ENCODE data around the gene PNMT.

PNMT gene

GRCh38 chr17:39655105-39655504, 13.1 kb upstream of the PNMT start:
- ChIA-PET POLR2A (interaction anchor here (0.7 to 1.4 kb wide), 4 partner anchors 8 to 36 kb away, joined by 3 to 5 read pairs (median 3); partner anchors contain the start of genes PGAP3 and PNMT), CTCF (interaction anchor here (0.7 to 5.3 kb wide), 13 partner anchors 9 to 35 kb away, joined by 3 to 40 read pairs (median 6); no protein-coding TSS in a partner anchor)
- TF ChIP-seq ZNF384 (IDR thresholded peaks at IDR 0.05) = no peak
- TF ChIP-seq ELF4 (IDR thresholded peaks at IDR 0.05) = no peak
- no peak for TF ChIP-seq HDGF (IDR thresholded peaks at IDR 0.05; ENCODE audit: borderline replicate concordance)
- TF ChIP-seq NFRKB (IDR thresholded peaks at IDR 0.05) = no peak
- TF ChIP-seq FOXK2 (IDR thresholded peaks at IDR 0.05) = no peak
- TF ChIP-seq FOXA1 (IDR thresholded peaks at IDR 0.05) = no peak
- TF ChIP-seq SP1 (IDR thresholded peaks at IDR 0.05) = no peak
- TF ChIP-seq TARDBP (IDR thresholded peaks at IDR 0.05) = no peak
- TF ChIP-seq ARNT (IDR thresholded peaks at IDR 0.05) = no peak
- TF ChIP-seq, protein P1, sequence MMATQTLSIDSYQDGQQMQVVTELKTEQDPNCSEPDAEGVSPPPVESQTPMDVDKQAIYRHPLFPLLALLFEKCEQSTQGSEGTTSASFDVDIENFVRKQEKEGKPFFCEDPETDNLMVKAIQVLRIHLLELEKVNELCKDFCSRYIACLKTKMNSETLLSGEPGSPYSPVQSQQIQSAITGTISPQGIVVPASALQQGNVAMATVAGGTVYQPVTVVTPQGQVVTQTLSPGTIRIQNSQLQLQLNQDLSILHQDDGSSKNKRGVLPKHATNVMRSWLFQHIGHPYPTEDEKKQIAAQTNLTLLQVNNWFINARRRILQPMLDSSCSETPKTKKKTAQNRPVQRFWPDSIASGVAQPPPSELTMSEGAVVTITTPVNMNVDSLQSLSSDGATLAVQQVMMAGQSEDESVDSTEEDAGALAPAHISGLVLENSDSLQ (IDR thresholded peaks at IDR 0.05) = no peak
- no peak for TF ChIP-seq FOXM1 (IDR thresholded peaks at IDR 0.05; ENCODE audit: borderline replicate concordance)
- no peak for TF ChIP-seq BHLHE40 (IDR thresholded peaks at IDR 0.05; ENCODE audit: borderline replicate concordance)
- no peak for TF ChIP-seq LEF1 (IDR thresholded peaks at IDR 0.05; ENCODE audit: borderline replicate concordance)
- no peak for TF ChIP-seq L3MBTL2 (conservative IDR thresholded peaks at IDR 0.05)
- TF ChIP-seq CTBP1 (IDR thresholded peaks at IDR 0.05; ENCODE audit: borderline replicate concordance) = no peak
- no peak for TF ChIP-seq SUZ12 (IDR thresholded peaks at IDR 0.05)
- no peak for DNase-seq (ENCODE audit: extremely low spot score)

GRCh38 chr17:39658346-39658745, 9.9 kb upstream of the PNMT start:
- CTCF ChIA-PET = no interaction called here
- TF ChIP-seq NFRKB (IDR thresholded peaks at IDR 0.05) (no peak), LEF1 (IDR thresholded peaks at IDR 0.05; ENCODE audit: borderline replicate concordance) (no peak), FOXA1 (IDR thresholded peaks at IDR 0.05) (no peak)
- POLR2A ChIA-PET = no interaction called here
- DNase-seq (ENCODE audit: extremely low spot score) = no peak

- no peak for TF ChIP-seq NFRKB (IDR thresholded peaks at IDR 0.05)
- no peak for TF ChIP-seq FOXA1 (IDR thresholded peaks at IDR 0.05)
- TF ChIP-seq LEF1 (IDR thresholded peaks at IDR 0.05; ENCODE audit: borderline replicate concordance) = no peak
- no peak for TF ChIP-seq ZNF384 (IDR thresholded peaks at IDR 0.05)
- TF ChIP-seq BHLHE40 (IDR thresholded peaks at IDR 0.05; ENCODE audit: borderline replicate concordance) = no peak
- no peak for TF ChIP-seq FOXM1 (IDR thresholded peaks at IDR 0.05; ENCODE audit: borderline replicate concordance)
- TF ChIP-seq ELF4 (IDR thresholded peaks at IDR 0.05) = no peak
- TF ChIP-seq, protein P1 (IDR thresholded peaks at IDR 0.05) = no peak
- TF ChIP-seq FOXK2 (IDR thresholded peaks at IDR 0.05) = no peak
- TF ChIP-seq L3MBTL2 (conservative IDR thresholded peaks at IDR 0.05) = no peak
- TF ChIP-seq TARDBP (IDR thresholded peaks at IDR 0.05) = no peak
- TF ChIP-seq SUZ12 (IDR thresholded peaks at IDR 0.05) = no peak
- no peak for TF ChIP-seq CTBP1 (IDR thresholded peaks at IDR 0.05; ENCODE audit: borderline replicate concordance)
- no peak for TF ChIP-seq ARNT (IDR thresholded peaks at IDR 0.05)
- no peak for TF ChIP-seq HDGF (IDR thresholded peaks at IDR 0.05; ENCODE audit: borderline replicate concordance)
- TF ChIP-seq SP1 (IDR thresholded peaks at IDR 0.05) = no peak
- no peak for DNase-seq (ENCODE audit: extremely low spot score)
- CTCF ChIA-PET = no interaction called here
- POLR2A ChIA-PET = no interaction called here
These were observed 9.5 kb upstream of the PNMT start for GRCh38 chr17:39658760-39659159.

DNA sequence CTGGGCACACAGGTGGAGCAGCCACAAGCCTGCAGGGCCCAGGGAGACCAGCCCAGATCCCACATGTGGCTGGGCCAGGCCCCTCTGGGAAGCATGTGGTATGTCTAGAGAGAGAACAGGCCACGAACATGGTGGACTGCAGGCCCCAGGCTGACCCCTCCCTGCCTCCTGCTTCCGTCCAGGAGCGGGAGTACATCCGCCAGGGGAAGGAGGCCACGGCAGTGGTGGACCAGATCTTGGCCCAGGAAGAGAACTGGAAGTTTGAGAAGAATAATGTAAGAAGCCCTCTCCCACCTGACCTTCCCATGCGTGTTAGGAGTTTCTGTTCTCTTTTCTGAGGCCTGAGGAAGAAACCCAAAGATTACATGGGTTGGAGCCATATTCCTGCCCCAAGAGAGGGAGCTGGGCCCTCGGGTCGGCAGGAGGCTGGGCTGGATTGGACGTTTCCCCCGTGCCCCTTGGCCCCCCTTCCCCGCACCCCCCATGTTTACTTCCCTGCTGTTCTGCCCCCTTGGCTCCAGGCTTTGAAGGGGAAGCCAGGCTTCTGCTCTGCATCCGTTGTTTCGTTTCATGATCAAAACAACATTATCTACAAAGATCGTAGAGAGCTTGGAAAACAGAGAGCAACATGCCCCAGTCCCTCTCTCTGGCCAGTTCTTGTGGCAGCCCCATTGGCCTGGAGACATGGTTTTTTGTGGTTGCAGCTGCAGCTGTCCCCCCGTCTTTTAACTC, 8.8 kb upstream of the PNMT start:
- no peak for DNase-seq (ENCODE audit: extremely low spot score)
- POLR2A ChIA-PET = no interaction called here
- TF ChIP-seq FOXA1 (IDR thresholded peaks at IDR 0.05) = no peak
- no peak for TF ChIP-seq SUZ12 (IDR thresholded peaks at IDR 0.05)
- CTCF ChIA-PET = no interaction called here

DNA sequence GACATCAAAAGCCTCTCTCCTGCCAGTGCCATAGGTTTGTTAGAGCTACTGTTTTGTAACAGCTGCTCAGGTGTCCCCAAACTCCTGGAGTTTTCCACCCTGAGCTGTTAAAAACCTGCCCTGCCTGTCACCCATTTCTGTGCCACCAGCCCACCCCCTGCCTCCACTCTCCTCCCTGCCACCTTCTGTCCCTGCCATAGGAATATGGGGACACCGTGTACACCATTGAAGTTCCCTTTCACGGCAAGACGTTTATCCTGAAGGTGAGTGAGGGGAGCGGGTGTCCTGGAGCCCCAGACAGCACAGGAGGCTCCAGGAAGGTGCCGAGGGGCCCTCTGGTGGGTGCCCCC, 8.3 kb upstream of the PNMT start:
- CTCF ChIA-PET = interaction anchor here (0.7 kb wide), 1 partner anchor 28 kb away, joined by 3 read pairs; no protein-coding TSS in a partner anchor
- POLR2A ChIA-PET = no interaction called here
- TF ChIP-seq NFRKB (IDR thresholded peaks at IDR 0.05) (no peak), SP1 (IDR thresholded peaks at IDR 0.05) (no peak), SUZ12 (IDR thresholded peaks at IDR 0.05) (no peak), CTBP1 (IDR thresholded peaks at IDR 0.05; ENCODE audit: borderline replicate concordance) (no peak), ZNF384 (IDR thresholded peaks at IDR 0.05) (no peak), ARNT (IDR thresholded peaks at IDR 0.05) (no peak), LEF1 (IDR thresholded peaks at IDR 0.05; ENCODE audit: borderline replicate concordance) (no peak), FOXK2 (IDR thresholded peaks at IDR 0.05) (no peak), BHLHE40 (IDR thresholded peaks at IDR 0.05; ENCODE audit: borderline replicate concordance) (no peak), L3MBTL2 (conservative IDR thresholded peaks at IDR 0.05) (no peak), ELF4 (IDR thresholded peaks at IDR 0.05) (no peak)
- no peak for DNase-seq (ENCODE audit: extremely low spot score)

DNA sequence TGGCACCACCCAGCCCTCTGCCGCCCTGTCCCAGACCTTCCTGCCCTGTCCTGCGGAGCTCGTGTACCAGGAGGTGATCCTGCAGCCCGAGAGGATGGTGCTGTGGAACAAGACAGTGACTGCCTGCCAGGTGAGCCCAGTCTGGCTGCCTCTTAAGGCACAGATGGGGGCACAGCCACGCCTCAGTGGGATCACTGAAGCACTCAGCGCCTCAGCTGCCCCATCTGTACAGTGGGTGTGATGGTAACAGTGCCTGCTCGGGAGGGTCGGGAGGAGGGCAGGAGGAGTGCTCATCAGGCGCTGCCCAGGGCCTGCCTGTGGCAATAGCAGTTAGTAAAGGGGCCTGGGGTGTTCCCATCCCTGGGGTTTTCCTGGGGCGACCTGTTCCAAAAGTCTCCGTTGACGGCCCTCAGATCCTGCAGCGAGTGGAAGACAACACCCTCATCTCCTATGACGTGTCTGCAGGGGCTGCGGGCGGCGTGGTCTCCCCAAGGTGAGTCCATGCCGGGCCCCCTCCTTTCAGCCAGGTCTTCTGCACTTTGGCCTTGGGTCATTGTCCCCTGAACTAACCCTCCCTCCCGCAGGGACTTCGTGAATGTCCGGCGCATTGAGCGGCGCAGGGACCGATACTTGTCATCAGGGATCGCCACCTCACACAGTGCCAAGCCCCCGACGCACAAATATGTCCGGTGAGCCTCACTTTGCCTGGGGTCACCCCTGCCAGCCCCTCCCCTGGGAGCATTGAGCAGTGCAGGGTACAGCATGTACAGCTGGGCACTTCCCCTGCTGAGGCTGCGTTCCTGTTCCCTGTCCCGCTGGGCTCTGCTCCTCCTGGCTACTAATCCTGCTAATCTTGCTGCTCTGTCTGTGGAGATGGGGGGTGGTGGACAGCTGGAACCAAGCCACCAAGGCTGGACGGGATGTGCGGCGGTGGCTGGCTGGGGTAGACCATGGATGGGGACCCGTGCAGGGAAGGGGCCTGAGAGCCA, 7.6 kb upstream of the PNMT start:
- POLR2A ChIA-PET = no interaction called here
- TF ChIP-seq FOXA1 (IDR thresholded peaks at IDR 0.05) (no peak), SUZ12 (IDR thresholded peaks at IDR 0.05) (no peak), CTBP1 (IDR thresholded peaks at IDR 0.05; ENCODE audit: borderline replicate concordance) (no peak), SP1 (IDR thresholded peaks at IDR 0.05) (no peak), ZNF384 (IDR thresholded peaks at IDR 0.05) (no peak), BHLHE40 (IDR thresholded peaks at IDR 0.05; ENCODE audit: borderline replicate concordance) (no peak), FOXM1 (IDR thresholded peaks at IDR 0.05; ENCODE audit: borderline replicate concordance) (no peak), ARNT (IDR thresholded peaks at IDR 0.05) (no peak), NFRKB (IDR thresholded peaks at IDR 0.05) (no peak), L3MBTL2 (conservative IDR thresholded peaks at IDR 0.05) (no peak), LEF1 (IDR thresholded peaks at IDR 0.05; ENCODE audit: borderline replicate concordance) (no peak), HDGF (IDR thresholded peaks at IDR 0.05; ENCODE audit: borderline replicate concordance) (no peak), TARDBP (IDR thresholded peaks at IDR 0.05) (no peak), ELF4 (IDR thresholded peaks at IDR 0.05) (no peak)
- TF ChIP-seq, protein P1 (IDR thresholded peaks at IDR 0.05) = no peak
- CTCF ChIA-PET = interaction anchor here (0.7 kb wide), 1 partner anchor 29 kb away, joined by 3 read pairs; no protein-coding TSS in a partner anchor
- DNase-seq (ENCODE audit: extremely low spot score) = no peak
